NCI-H524 treated with DMSO at 0.1 percent for 48 hours (cell line): ENCODE results near the gene NHLH1.

ENCODE experiments used
- DNase-seq: peaks from one replicate; lab custom pipeline; 2025; lab: John Stamatoyannopoulos, UW

NHLH1 gene

GRCh38 chr1:160359559-160360226, 7.2 kb upstream of the NHLH1 start:
- DNase-seq, result no peak

- no peak for DNase-seq
Measured at GRCh38 chr1:160360227-160360695, 6.6 kb upstream of the NHLH1 start.

DNA sequence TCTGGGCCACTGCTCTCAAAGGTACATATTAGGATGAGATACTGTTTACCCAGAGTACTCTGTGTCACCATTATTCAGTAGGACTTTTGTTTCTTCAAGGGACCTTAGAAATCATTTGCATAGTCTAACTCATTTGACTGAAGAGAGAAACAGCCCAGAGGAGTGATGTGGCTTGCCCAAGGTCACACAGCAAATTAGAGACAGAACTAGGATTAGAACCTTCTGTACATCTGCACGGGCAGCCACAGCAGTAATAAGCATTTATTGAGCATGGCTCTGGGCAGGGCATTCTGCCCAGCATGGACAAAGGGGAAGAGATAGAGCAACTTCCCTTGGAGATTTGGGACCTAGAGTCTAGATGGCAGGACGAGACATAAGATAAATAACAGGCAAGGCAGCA, 5.7 kb upstream of the NHLH1 start:
- no peak for DNase-seq

DNA sequence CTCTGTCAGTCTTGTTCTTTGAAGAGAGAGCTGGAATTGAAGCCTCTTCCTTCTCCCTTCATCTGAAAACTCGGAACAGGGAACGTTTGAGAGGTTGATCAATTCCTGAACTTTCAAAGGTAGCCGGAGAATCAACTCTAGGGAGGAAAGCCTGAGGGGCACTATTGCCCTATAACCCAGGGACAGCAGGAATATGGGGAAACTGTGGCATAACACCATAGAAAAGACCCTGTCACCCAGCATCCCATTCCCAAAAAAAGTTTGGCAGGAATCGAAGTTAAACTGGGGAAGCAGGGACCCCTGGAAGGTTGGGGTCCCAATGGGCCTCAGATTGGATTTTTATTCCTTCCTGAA, 5.1 kb upstream of the NHLH1 start:
- DNase-seq, result no peak

GRCh38 chr1:160362168-160362957, 4.5 kb upstream of the NHLH1 start:
- peak; percentile 95 for DNase-seq

GRCh38 chr1:160363010-160363409, 3.9 kb upstream of the NHLH1 start:
- no peak for DNase-seq

DNA sequence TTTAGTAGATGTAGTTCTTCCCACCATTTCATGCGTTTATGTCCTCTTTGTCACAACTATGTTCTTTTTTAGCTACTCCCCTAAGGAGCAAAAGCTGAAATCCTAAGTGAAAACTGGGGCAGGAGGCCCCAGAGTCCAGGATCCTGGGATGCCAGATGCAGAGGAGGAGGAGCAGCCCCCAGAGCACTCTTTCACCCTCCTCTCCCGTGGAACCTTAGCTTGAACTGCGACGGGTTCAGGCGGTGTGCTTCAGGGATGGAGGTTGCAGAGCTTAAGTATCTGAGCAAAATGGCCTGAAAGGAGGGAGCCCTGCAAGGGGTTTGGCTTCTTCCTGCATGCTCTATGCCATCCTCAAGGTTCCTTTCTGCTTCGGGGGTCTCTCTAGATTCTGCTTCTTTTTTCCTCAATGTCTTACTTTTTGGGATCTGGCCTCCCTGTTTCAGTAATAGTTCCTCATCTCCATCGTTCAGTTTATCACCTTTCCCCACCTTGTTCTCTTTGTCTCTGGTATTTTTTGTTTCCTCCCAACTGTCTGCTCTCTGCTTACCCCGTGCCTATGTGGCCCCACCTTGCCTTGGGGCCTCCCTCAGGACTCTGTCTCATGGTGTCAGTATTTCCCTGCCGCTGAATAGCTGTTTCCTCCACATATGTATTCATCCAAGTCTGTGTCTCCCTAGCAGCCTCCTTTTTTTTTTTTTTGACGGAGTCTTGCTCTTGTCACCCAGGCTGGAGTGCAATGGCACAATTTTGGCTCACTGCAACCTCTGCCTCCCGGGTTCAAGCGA, 2.7 kb upstream of the NHLH1 start:
- DNase-seq, result no peak

- DNase-seq, result peak; percentile 48
Measured at GRCh38 chr1:160365325-160365724, 1.5 kb upstream of the NHLH1 start.

DNA sequence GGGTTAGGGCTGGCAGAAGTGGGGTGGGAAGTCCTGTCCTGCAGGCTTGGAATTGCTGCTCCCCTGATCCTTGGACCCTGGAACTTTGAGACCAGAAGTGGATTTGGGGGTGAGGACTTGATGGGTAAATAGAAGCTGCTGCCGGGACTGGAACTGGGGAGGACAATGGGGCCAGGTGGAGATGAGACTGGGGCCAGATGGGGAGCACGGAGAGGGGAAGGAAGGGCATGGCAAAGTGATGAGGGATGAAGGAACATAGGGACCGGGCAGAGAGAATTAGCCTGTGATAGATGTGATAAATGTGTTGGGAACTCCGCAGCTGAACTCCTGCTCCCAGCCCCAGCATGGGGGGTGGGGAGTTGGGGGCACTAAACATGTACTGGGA, 637 bp downstream of the NHLH1 start:
- no peak for DNase-seq

GRCh38 chr1:160367934-160368923, 1.4 kb downstream of the NHLH1 start:
- peak; percentile 17 for DNase-seq

DNA sequence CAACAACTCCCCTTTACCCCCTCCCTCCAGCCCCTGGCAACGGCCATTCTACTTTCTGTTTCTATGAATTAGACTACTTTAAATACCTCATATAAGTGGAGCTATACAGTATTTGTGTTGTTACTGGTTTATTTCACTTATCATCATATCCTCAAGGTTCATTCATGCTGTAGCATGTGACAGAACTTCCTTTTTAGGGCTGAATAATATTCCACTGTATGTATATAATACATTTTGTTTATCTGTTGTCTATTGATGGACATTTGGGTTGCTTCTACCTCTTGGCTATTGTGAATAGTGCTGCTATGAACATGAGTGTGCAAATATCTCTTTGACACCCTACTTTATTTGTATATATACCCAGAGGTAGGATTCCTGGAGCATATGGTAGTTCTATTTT, 2.2 kb downstream of the NHLH1 start:
- DNase-seq, result no peak

- peak; percentile 25 for DNase-seq
Measured at GRCh38 chr1:160370561-160371345, 3.9 kb downstream of the NHLH1 start.

- DNase-seq, result no peak
Measured at GRCh38 chr1:160371346-160371631, 4.4 kb downstream of the NHLH1 start.

DNA sequence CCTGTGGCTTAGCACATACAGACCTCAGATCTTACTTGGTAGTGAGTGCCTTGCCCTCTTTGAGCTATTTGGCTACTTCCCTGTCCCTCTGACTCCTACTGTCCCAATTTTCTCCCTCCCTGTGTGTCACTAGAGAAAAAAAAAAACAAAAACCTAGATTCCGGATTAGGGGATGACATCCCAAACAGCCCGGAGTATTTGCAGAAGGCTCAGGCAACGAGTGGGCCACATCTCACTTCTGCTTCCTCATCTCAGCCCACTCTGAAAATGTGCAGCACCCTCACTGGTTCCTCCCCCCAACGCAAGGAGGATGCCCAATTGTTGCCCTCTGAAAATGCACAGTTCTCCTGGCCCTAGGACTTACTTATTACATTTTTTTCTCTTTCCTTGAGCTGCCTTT, 4.9 kb downstream of the NHLH1 start:
- no peak for DNase-seq

DNA sequence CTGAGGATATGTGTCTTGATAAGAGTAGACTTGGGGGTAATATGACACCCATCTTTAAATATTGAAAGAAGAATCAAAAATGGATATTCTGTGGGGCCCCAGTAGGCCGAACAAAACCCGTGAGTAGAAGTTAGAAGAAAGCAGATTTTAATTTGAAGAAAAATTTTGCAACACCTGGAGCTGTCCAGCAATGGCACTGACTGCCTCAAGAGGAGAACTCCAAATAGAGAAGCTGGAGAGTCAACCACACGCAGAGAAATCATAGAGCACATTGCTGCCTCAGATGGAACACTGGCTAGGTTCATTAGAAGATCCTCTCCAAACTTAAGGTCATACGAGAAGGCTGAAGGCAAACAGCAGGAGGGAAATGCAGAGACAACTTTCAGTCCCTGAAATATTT, 6.8 kb downstream of the NHLH1 start:
- DNase-seq, result no peak

GRCh38 chr1:160374306-160375110, 7.6 kb downstream of the NHLH1 start:
- DNase-seq, result peak; percentile 44

DNA sequence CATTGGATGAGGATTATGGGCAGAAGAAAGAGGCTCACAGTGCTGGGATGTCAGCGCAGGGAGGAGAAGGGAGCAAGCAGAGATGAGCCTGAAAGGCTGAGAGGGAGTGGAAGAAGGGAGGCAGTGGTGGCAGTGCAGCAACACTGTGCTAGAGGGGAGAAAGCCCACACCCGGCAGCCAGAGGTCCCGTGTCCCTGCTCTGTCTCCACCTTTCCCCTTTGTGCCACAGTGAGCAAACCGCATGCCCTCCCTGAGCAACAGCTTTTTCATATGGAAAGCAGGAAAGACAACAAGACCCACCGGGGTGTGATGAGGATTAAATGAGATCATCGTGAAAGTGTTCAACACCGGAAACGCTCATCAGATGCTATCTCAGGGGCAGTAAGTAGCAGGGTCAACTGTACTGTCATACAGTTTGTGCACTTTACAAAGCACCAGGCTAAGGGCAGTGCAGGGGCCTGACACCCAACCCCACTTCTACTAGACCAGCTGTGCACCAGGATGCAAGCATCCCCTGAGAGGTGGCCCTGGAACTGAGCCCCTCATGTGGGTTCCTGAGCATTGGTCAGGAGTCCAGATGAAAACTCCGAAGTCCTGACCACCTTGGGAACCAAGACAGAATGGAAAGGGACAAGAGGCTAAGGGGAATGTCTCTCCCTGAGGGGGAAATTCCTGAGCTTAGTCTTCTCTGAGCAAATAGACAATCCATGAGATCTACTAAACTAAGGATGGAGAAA, 9.1 kb downstream of the NHLH1 start:
- no peak for DNase-seq

- peak; percentile 34 for DNase-seq
Measured at GRCh38 chr1:160376525-160377131, 9.8 kb downstream of the NHLH1 start.

DNA sequence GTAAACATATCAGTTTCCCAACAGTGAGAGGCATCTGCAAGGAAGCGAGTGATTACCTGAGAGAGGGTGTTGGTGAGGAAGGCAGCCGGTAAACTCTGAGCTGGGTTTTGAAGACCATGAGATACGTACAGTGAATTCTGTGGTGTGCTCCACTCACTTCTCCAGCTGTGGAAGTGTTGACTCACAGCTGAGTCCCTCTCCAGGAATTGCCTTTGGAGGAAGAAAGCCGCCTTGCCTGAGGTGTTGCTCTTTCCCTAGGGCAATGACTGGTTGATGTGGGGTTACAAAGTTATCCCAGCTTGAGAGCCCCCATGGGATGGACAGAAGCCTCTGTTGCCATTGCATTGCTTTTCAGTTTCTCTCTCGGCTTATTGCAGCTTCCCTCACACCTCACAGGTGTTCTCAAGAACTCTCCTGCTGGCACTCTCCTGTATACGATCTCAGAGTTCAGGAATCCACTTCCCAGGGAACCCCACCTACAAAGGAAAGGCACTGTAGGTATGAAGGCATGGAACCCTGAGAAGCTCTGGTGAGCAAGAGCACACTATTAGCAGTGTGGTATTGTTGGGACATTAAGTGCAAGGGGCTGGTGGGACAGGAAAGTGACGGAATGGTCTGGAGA, 10.8 kb downstream of the NHLH1 start:
- DNase-seq, result no peak
